BJ (cell line): Measurements from ENCODE around the gene CIC. TPM values are rescaled to one million over a fixed set of nuclear protein-coding genes. Genes with fewer than 3 reads are reported as not detected.
A peak's percentile ranks its signal among the peaks of the same experiment; 100 is the strongest.

ENCODE experiments used
- CTCF ChIA-PET: fragments of 350-600 bp; formaldehyde crosslinking; extraction: SDS; loops from one replicate; lab custom pipeline; 2021; ENCODE audit warnings: antibody characterized with exemption, inconsistent platforms; lab: Yijun Ruan, JAX
- POLR2A ChIA-PET: fragments of 300-600 bp; sonication (Branson Sonifier 250); formaldehyde crosslinking; extraction: SDS; loops from one replicate; lab custom pipeline; 2021; ENCODE audit warnings: antibody characterized with exemption; lab: Charles Lee
- DNase-seq: peaks from one replicate; pipeline ENCODE4 v3.0.0-alpha.2; 2011; ENCODE audit warnings: low read depth
- H3K27me3 ChIP-seq: 2 replicates; pipeline ENCODE4 v1.6.0; 2011; ENCODE audit warnings: low read length; ENCODE audit not compliant: control insufficient read depth, insufficient read depth
- H3K36me3 ChIP-seq: 2 replicates; pipeline ENCODE4 v1.5.1; 2011; ENCODE audit warnings: low read length; ENCODE audit not compliant: control insufficient read depth, insufficient read depth
- H3K4me3 ChIP-seq: 2 replicates; pipeline ENCODE4 v1.5.1; 2011; ENCODE audit warnings: low read depth, mild to moderate bottlenecking, control low read depth, low read length
- polyA plus RNA-seq: library from polyadenylated mRNA; depleted of rRNA; stranded (reverse); fragments of >200 nt; gene quantifications from 2 replicates; pipeline ENCODE4 v1.2.3, GENCODE V29; 2011
- TF ChIP-seq, protein P1 (sequence below): IDR thresholded peaks from 2 replicates; pipeline ENCODE4 v1.5.1; 2011; ENCODE audit warnings: low read depth, mild to moderate bottlenecking, control low read depth, inconsistent platforms, low read length, moderate library complexity; ENCODE audit not compliant: insufficient read depth

The CIC gene
- polyA plus RNA-seq, 1 experiment, result 7.0 TPM

DNA sequence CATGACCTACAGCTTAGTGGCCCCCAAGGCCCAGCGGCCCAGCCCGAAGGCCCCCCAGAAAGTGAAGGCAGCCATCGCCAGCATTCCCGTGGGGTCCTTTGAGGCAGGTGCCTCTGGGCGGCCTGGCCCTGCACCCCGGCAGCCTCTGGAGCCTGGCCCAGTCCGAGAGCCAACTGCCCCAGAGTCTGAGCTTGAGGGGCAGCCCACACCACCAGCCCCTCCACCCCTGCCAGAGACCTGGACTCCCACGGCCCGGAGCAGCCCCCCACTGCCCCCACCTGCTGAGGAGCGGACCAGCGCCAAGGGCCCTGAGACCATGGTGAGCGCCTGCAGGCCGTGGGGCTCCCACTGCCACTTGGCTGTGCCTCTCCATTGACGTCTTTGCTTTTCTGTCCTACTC, 23.9 kb downstream of the CIC start:
- TF ChIP-seq, protein P1, sequence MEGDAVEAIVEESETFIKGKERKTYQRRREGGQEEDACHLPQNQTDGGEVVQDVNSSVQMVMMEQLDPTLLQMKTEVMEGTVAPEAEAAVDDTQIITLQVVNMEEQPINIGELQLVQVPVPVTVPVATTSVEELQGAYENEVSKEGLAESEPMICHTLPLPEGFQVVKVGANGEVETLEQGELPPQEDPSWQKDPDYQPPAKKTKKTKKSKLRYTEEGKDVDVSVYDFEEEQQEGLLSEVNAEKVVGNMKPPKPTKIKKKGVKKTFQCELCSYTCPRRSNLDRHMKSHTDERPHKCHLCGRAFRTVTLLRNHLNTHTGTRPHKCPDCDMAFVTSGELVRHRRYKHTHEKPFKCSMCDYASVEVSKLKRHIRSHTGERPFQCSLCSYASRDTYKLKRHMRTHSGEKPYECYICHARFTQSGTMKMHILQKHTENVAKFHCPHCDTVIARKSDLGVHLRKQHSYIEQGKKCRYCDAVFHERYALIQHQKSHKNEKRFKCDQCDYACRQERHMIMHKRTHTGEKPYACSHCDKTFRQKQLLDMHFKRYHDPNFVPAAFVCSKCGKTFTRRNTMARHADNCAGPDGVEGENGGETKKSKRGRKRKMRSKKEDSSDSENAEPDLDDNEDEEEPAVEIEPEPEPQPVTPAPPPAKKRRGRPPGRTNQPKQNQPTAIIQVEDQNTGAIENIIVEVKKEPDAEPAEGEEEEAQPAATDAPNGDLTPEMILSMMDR, result no peak
- H3K36me3 ChIP-seq, result peaks cover 58% of the 10 kb centered on the region
- H3K4me3 ChIP-seq, result no peak overlapping the region
- DNase-seq, result no peak
- CTCF ChIA-PET, result interaction anchor here (10.9 kb wide), 1 partner anchor 48 kb away, joined by 109 read pairs; the partner anchor contains the start of gene GSK3A
- POLR2A ChIA-PET, result no interaction called here
- H3K27me3 ChIP-seq, result no peaks in the 10 kb centered on the region

DNA sequence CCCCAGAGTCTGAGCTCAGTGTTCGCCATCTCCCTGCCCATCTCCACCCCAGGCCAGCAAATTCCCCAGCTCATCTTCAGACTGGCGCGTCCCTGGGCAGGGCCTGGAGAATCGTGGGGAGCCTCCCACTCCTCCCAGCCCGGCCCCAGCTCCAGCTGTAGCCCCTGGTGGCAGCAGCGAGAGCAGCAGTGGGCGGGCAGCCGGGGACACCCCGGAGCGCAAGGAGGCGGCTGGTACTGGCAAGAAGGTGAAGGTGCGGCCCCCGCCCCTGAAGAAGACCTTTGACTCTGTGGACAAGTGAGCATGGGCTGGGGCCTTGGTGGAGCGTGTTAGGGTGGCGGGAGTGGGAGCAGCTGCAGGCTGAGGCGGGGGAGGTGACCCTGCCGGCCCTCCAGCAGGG, 24.5 kb downstream of the CIC start:
- peaks cover 53% of the 10 kb centered on the region for H3K36me3 ChIP-seq
- ChIA-PET CTCF (interaction anchor here (10.9 kb wide), 1 partner anchor 49 kb away, joined by 109 read pairs; the partner anchor contains the start of gene GSK3A), POLR2A (no interaction called here)
- DNase-seq, result no peak
- no peaks in the 10 kb centered on the region for H3K27me3 ChIP-seq
- TF ChIP-seq, protein P1, result peak; percentile 9; the same call in 1 of the 2 replicates
- H3K4me3 ChIP-seq, result no peak overlapping the region

DNA sequence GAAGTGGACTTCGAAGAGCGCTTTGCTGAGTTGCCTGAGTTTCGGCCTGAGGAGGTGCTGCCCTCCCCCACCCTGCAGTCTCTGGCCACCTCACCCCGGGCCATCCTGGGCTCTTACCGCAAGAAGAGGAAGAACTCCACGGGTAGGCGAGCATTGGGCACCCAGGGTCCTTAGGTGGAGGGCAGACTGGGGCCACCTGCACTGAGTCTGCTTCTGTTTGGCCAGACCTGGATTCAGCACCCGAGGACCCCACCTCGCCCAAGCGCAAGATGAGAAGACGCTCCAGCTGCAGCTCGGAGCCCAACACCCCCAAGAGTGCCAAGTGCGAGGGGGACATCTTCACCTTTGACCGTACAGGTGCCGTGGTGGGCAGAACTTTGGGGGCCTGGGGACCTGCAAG, 24.9 kb downstream of the CIC start:
- ChIA-PET CTCF (interaction anchor here (10.9 kb wide), 1 partner anchor 49 kb away, joined by 109 read pairs; the partner anchor contains the start of gene GSK3A), POLR2A (no interaction called here)
- Histone ChIP-seq H3K27me3 (no peaks in the 10 kb centered on the region), H3K4me3 (no peak overlapping the region), H3K36me3 (peaks cover 49% of the 10 kb centered on the region)
- no peak for DNase-seq
- TF ChIP-seq, protein P1, result no peak

DNA sequence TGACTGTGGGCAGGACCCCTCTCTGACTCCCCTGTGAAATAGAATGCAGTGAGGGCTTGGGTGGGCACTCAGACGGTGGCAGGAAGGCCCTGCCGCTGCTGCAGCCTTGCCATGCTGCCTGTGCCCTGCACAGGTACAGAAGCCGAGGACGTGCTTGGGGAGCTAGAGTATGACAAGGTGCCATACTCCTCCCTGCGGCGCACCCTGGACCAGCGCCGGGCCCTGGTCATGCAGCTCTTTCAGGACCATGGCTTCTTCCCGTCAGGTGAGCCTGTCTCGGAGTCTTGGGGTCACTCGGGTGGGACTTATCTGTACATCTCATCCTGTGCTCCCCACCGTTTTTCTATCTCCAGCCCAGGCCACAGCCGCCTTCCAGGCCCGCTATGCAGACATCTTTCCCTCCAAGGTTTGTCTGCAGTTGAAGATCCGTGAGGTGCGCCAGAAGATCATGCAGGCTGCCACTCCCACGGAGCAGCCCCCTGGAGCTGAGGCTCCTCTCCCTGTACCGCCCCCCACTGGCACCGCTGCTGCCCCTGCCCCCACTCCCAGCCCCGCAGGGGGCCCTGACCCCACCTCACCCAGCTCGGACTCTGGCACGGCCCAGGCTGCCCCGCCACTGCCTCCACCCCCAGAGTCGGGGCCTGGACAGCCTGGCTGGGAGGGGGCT, 25.6 kb downstream of the CIC start:
- no peaks in the 10 kb centered on the region for H3K27me3 ChIP-seq
- ChIA-PET POLR2A (no interaction called here), CTCF (interaction anchor here (0.6 to 10.9 kb wide), 7 partner anchors 9 to 181 kb away, joined by 3 to 109 read pairs (median 4); partner anchors contain the start of genes GSK3A and POU2F2)
- DNase-seq, result no peak
- TF ChIP-seq, protein P1, result no peak
- no peak overlapping the region for H3K4me3 ChIP-seq
- H3K36me3 ChIP-seq, result peaks cover 43% of the 10 kb centered on the region

DNA sequence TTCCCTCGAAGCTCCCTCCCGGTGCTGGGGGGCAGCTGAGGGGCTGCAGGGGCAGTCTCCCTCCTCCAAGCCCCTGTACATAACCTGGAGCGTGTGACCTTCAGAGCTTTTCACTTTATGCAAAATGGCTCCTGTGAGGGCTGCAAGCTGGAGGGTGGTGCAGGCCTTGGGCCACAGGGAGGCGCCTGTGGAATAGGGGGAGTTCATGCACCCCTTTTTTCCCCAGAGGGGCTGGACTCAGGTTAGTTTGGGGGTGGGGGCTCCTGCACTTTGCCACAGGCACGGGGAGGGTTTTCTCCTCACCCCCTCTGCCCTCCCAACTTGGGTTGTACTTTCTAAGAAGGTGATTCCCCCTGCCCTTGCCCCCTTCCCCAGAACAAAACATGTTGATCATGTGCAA, 26.3 kb downstream of the CIC start:
- TF ChIP-seq, protein P1, result no peak
- ChIA-PET POLR2A (no interaction called here), CTCF (interaction anchor here (0.6 to 10.9 kb wide), 9 partner anchors 10 to 181 kb away, joined by 3 to 109 read pairs (median 4); partner anchors contain the start of genes GSK3A and POU2F2)
- Histone ChIP-seq H3K36me3 (peaks cover 37% of the 10 kb centered on the region), H3K27me3 (no peaks in the 10 kb centered on the region), H3K4me3 (no peak overlapping the region)
- no peak for DNase-seq
